Retinal pigment epithelial cell (primary cell): Measurements from ENCODE around the gene HOXC9.

ENCODE experiments used
- DNase-seq: peaks from one replicate; pipeline ENCODE4 v3.0.0-alpha.2; 2010; ENCODE audit warnings: low read depth
- H3K4me3 ChIP-seq: 2 replicates; pipeline ENCODE4 v1.5.1; 2011; ENCODE audit warnings: mild to moderate bottlenecking, low read length, control low read depth, moderate library complexity
- TF ChIP-seq, protein P1 (sequence below): conservative IDR thresholded peaks from 2 replicates; pipeline ENCODE4 v1.5.1; 2011; ENCODE audit warnings: low read depth, low read length, control low read depth, inconsistent platforms

HOXC9 gene

DNA sequence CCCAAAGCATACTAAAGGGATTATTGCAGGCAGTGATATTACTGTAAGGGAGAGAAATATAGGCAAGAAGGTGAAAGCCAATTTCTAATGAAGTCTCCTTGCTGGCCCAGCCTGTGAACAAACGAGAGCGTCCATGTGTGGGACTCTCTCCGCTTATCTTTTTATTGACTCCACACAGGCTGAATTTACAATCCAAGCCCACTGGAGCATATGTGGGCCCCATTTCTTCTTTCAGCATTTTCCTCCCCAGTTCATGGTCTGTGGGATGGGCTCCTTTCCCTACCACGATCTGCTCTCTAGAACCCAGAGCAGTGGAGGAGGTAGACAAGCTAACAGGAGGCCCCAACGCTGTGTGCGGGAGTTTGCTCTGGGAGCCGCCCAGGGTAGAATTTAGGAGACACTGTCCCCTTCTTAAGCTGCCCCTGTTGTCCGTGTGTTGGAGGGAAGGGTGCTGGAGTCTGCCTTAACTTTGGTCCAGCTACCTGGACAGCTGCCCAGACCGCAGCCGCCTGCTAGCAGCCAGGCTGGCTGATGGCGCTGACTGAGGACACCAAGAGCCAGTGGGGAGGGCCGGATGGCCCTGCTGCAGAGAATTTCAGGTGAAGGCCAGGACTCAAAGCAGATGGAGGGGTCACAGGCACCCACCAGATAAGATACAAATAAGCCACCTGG lies 30.2 kb upstream of the HOXC9 start:
- H3K4me3 ChIP-seq: no peak overlapping the region
- DNase-seq: no peak
- TF ChIP-seq, protein P1, sequence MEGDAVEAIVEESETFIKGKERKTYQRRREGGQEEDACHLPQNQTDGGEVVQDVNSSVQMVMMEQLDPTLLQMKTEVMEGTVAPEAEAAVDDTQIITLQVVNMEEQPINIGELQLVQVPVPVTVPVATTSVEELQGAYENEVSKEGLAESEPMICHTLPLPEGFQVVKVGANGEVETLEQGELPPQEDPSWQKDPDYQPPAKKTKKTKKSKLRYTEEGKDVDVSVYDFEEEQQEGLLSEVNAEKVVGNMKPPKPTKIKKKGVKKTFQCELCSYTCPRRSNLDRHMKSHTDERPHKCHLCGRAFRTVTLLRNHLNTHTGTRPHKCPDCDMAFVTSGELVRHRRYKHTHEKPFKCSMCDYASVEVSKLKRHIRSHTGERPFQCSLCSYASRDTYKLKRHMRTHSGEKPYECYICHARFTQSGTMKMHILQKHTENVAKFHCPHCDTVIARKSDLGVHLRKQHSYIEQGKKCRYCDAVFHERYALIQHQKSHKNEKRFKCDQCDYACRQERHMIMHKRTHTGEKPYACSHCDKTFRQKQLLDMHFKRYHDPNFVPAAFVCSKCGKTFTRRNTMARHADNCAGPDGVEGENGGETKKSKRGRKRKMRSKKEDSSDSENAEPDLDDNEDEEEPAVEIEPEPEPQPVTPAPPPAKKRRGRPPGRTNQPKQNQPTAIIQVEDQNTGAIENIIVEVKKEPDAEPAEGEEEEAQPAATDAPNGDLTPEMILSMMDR: no peak

- H3K4me3 ChIP-seq: no peak overlapping the region
- TF ChIP-seq, protein P1: no peak
- DNase-seq: no peak
These were observed 29.5 kb upstream of the HOXC9 start for GRCh38 chr12:53970451-53970850.

- TF ChIP-seq, protein P1: no peak
- no peak overlapping the region for H3K4me3 ChIP-seq
- no peak for DNase-seq
These were observed 28.8 kb upstream of the HOXC9 start for GRCh38 chr12:53971129-53971528.

- H3K4me3 ChIP-seq: no peak overlapping the region
- TF ChIP-seq, protein P1: no peak
- no peak for DNase-seq
These were observed 28.3 kb upstream of the HOXC9 start for GRCh38 chr12:53971686-53972085.

DNA sequence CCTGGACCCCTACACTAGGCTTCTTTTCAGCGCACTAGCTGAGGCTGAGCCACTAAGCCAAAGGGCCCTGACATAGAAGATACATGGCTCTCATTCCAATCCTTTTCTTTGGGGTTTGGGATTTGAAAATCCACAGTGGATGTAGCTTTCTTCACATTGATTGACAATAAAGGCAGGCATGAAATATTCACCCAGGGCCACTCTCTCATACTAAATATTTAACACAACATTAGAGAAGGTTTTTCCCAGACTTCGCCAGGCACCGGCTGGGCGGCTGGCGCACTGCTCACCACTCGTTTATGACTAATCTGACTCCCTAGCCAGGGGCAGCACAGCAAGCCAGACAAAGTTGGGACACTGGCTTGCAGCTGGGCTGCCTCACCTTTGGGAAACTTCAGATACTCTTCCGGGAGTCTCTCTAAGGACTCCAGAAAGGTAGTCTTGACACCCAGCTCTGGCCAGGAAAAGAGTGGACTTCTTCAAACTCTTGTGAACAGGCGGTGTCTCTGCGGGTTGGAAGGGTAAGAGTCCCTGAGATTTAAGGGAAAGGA lies 27.7 kb upstream of the HOXC9 start:
- H3K4me3 ChIP-seq: no peak overlapping the region
- TF ChIP-seq, protein P1: no peak
- no peak for DNase-seq

- TF ChIP-seq, protein P1: no peak
- DNase-seq: no peak
- H3K4me3 ChIP-seq: no peak within 1 kb of the TSS
These were observed 27.2 kb upstream of the HOXC9 start, which contains the start of gene HOXC11 for GRCh38 chr12:53972722-53973235. Gene HOXC11 (plus strand): TSS chr12:53973126. CDS start chr12:53973242, 116 bp downstream.
